Cardiac ventricle fibroblast (primary cell): ENCODE results near the gene PRAMEF13. TPM values are rescaled to one million over a fixed set of nuclear protein-coding genes. Genes with fewer than 3 reads are reported as not detected.

Source experiments
- total RNA-seq: library from RNA; depleted of rRNA; stranded (reverse); fragments of >200 nt; gene quantifications from 2 replicates; pipeline ENCODE4 v1.2.3, GENCODE V29; 2015

Gene PRAMEF13, protein sequence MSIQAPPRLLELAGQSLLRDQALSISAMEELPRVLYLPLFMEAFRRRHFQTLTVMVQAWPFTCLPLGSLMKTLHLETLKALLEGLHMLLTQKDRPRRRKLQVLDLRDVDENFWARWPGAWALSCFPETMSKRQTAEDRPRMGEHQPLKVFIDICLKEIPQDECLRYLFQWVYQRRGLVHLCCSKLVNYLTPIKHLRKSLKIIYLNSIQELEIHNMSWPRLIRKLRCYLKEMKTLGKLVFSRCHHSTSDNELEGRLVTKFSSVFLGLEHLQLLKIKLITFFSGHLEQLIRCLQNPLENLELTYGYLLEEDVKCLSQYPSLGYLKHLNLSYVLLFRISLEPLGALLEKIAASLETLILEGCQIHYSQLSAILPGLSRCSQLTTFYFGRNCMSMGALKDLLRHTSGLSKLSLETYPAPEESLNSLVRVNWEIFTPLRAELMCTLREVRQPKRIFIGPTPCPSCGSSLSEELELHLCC
- not detected in 2 replicates for total RNA-seq

DNA sequence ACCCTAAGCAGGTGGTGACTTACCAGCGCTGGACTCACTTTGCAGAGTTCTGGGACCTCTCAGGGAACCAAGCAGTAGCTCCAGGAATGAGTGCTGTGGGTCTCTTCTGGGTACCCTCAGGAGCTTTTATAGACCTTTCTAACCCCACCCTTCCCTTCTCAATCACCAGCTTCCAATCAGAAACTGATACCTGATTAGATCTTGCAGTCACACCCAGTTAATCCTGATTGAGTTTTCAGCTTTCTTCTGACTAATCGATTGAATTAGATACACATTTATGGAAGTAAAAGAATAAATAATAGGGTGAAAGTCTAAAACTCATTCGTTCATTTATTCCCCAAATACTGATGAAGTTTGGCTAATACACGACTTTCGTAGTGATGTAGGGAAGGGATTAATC is at the start of gene PRAMEF13:
PRAMEF13 (minus strand) TSS at position 101 of the 400 bp plus-strand sequence. CDS start 1,820 bp downstream, outside the sequence.

DNA sequence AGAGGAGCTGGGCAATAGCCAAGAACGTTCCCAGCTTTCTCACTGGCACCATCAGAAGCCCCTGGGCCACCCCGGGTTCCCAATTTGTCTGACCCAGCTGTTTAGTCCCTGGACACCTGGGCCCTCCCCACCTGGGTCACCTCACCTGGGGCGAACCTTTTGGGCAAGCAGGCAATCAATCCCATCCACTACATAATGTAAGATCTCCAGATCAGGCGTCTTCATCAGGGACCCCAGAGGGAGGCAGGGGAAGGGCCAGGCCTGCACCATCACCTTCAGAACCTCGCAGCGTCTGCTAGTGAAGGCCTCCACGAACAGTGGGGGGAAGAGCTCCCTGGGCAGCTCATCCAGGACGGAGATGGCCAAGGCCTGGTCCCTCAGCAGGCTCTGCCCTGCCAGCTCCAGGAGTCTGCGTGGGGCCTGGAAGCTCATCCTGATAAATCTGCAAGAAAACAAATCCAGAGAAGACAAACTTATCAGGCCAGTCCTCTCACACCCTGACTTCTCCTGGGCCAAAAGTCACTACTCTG is 24.5 kb upstream of the PRAMEF13 start, which contains the start of gene PRAMEF18:
PRAMEF18 (minus strand) TSS at position 480 of the 530 bp plus-strand sequence; CDS start at position 432, 48 bp downstream.

DNA sequence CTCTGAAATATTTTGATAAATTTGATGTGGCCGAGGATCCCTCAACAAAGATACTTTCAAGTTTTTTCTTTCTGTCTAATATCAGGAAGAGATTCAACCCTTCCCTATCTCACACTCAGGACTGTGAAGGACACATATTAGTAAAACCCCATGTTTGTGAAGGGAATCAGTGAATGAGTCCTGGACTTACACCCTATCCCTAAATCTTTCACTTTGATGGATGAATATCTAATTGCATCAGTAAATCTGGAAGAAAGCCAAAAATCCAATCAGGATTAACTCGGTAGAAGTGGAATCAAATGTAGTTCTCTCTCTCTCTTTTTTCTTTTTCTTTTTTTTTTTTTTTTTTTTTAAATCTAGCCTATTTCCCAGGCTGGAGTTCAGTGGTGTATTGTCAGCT is 29.7 kb downstream of the PRAMEF13 start, which contains the start of gene PRAMEF9:
PRAMEF9 (plus strand) TSS at position 301 of the 400 bp plus-strand sequence. CDS start 3,433 bp downstream, outside the sequence.

DNA sequence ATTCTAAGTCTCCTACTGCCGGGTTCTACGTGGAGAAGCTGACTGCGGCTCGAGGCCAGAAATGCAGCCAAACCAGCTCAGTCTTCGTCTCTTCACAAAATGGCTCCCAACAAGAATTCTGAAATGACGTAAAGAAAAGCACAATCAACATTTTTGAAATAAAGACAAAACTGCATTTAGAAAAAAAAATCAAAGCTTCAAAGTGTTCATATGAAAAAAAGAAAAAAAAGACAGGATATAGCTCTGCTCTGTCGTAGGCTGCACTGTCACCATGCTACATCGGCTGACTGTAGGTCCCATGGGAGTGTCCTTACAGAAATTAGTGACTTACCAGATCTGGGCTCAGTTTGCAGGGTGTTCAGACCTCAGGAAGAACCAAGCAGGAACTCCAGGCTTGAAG is 35.7 kb downstream of the PRAMEF13 start, which contains the start of gene HNRNPCL4:
HNRNPCL4 (minus strand) TSS at position 101 of the 400 bp plus-strand sequence. CDS start 164 bp downstream, outside the sequence.

DNA sequence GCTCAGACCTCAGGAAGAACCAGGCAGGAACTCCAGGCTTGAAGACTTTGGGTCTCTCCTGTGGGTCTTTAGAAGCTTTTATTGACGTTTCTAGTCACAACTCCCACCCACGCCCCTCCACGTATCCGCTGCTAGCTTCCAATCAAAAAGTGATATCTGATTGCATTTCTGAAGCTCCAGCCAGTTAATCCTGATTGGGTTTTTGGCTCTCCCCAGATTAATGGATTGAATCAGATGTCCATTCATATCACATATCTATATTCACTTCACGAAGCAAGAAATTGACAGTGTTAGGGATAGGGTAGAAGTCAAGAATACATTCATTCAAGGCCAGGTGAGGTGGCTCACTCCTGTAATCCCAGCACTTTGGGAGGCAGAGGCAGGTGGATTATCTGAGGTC is 45.3 kb downstream of the PRAMEF13 start, which contains the start of gene PRAMEF26:
PRAMEF26 (minus strand) TSS at position 101 of the 400 bp plus-strand sequence. CDS start 2,914 bp downstream, outside the sequence.

Other genes starting within 250 kb of the PRAMEF13 start
- gene PRAMEF27, start 144.8 kb downstream of the PRAMEF13 start, total RNA-seq = not detected in 2 replicates
- gene HNRNPCL3, start 140.6 kb downstream of the PRAMEF13 start, total RNA-seq = not detected in 2 replicates
- not detected in 2 replicates for gene PRAMEF25, start 130.6 kb downstream of the PRAMEF13 start, total RNA-seq
- not detected in 2 replicates for gene HNRNPCL2, start 84.6 kb downstream of the PRAMEF13 start, total RNA-seq
- not detected in 2 replicates for gene PRAMEF26, start 45.4 kb downstream of the PRAMEF13 start, total RNA-seq
- gene HNRNPCL4, start 35.8 kb downstream of the PRAMEF13 start, total RNA-seq = not detected in 2 replicates
- gene PRAMEF9, start 29.6 kb downstream of the PRAMEF13 start, total RNA-seq = not detected in 2 replicates
- gene PRAMEF18, start 24.7 kb upstream of the PRAMEF13 start, total RNA-seq = not detected in 2 replicates
- gene PRAMEF5, start 52.8 kb upstream of the PRAMEF13 start, total RNA-seq = not detected in 2 replicates
- not detected in 2 replicates for gene PRAMEF8, start 83.7 kb upstream of the PRAMEF13 start, total RNA-seq
- not detected in 2 replicates for gene PRAMEF33, start 102.1 kb upstream of the PRAMEF13 start, total RNA-seq
- not detected in 2 replicates for gene PRAMEF15, start 114.2 kb upstream of the PRAMEF13 start, total RNA-seq
- not detected in 2 replicates for gene PRAMEF14, start 145.7 kb upstream of the PRAMEF13 start, total RNA-seq
- gene PRAMEF19, start 170.5 kb upstream of the PRAMEF13 start, total RNA-seq = not detected in 2 replicates
- gene PRAMEF17, start 188.2 kb upstream of the PRAMEF13 start, total RNA-seq = not detected in 2 replicates
- gene PRAMEF20, start 209.0 kb upstream of the PRAMEF13 start, total RNA-seq = not detected in 2 replicates